CD4-positive, alpha-beta T cell (primary cell): ENCODE results near the gene HBM. TPM values are rescaled to one million over a fixed set of nuclear protein-coding genes. Genes with fewer than 3 reads are reported as not detected.

ENCODE experiments used
- ATAC-seq: fragments of 200-7000 bp; cut with Tn5 transposase; one replicate; pipeline ENCODE4 v1.10.0; 2022; ENCODE audit warnings: mild to moderate bottlenecking; ENCODE audit not compliant: poor library complexity
- CTCF ChIA-PET: fragments of 350-600 bp; sonication (Branson Sonifier 250); formaldehyde crosslinking; loops from one replicate; lab custom pipeline; 2021; ENCODE audit warnings: antibody characterized with exemption, inconsistent platforms; lab: Charles Lee
- POLR2A ChIA-PET: fragments of 350-600 bp; sonication (Branson Sonifier 250); formaldehyde crosslinking; loops from one replicate; lab custom pipeline; 2021; ENCODE audit warnings: antibody characterized with exemption, inconsistent platforms; lab: Charles Lee
- DNase-seq, 14 experiments: peaks; one replicate each; pipeline ENCODE4 v3.0.0-alpha.2; 2013 to 2020; ENCODE audit warnings: mixed read lengths in 2 of 14
- H3K27ac ChIP-seq, 2 donors: one replicate each; pipeline versions ENCODE4 v1.5.1 to v1.7.0; 2013; ENCODE audit warnings: low read length in 2 of 2, low read depth in 1 of 2, mild to moderate bottlenecking in 1 of 2
- H3K27me3 ChIP-seq, 2 experiments: 1 replicate in 1 of 2; 2 replicates in 1 of 2; pipeline versions ENCODE4 v1.6.1 to v1.7.0; 2013; ENCODE audit warnings: low read length in 2 of 2, control low read depth in 1 of 2, mild to moderate bottlenecking in 1 of 2, moderate library complexity in 1 of 2; ENCODE audit not compliant: insufficient read depth in 2 of 2, control insufficient read depth in 1 of 2
- H3K36me3 ChIP-seq: one replicate; pipeline ENCODE4 v1.6.1; 2013; ENCODE audit warnings: low read length, control low read depth; ENCODE audit not compliant: insufficient read depth
- H3K4me1 ChIP-seq: one replicate; pipeline ENCODE4 v1.6.1; 2013; ENCODE audit warnings: low read length, control low read depth; ENCODE audit not compliant: insufficient read depth
- H3K4me3 ChIP-seq: one replicate; pipeline ENCODE4 v1.5.1; 2013; ENCODE audit warnings: mild to moderate bottlenecking, low read length, moderate library complexity
- H3K9me3 ChIP-seq, 2 experiments: 1 replicate in 1 of 2; 2 replicates in 1 of 2; pipeline versions ENCODE4 v1.6.1 to v1.7.0; 2013; ENCODE audit warnings: low read length in 2 of 2, mild to moderate bottlenecking in 2 of 2, control low read depth in 1 of 2, moderate library complexity in 1 of 2; ENCODE audit not compliant: control insufficient read depth in 1 of 2, insufficient read depth in 1 of 2
- H3K27ac Mint-ChIP-seq: one replicate; pipeline ENCODE4 v1.8.0; 2020; ENCODE audit warnings: mixed read lengths
- H3K27me3 Mint-ChIP-seq: one replicate; pipeline ENCODE4 v1.8.0; 2021; ENCODE audit warnings: mixed read lengths
- H3K36me3 Mint-ChIP-seq: one replicate; pipeline ENCODE4 v1.8.0; 2021; ENCODE audit warnings: low read depth, mixed read lengths
- H3K4me1 Mint-ChIP-seq: one replicate; pipeline ENCODE4 v1.8.0; 2021; ENCODE audit warnings: low read depth, mixed read lengths
- H3K4me3 Mint-ChIP-seq: one replicate; pipeline ENCODE4 v1.8.0; 2020; ENCODE audit warnings: mild to moderate bottlenecking, mixed read lengths
- H3K9me3 Mint-ChIP-seq: one replicate; pipeline ENCODE4 v1.8.0; 2020; ENCODE audit warnings: mixed read lengths
- CTCF ChIP-seq: fragments of 200-600 bp; IDR thresholded peaks from one replicate; pipeline ENCODE4 v1.8.0; 2022; ENCODE audit warnings: antibody characterized with exemption, mild to moderate bottlenecking
- intact Hi-C, 2 experiments: fragments of 100-400 bp; cut with DNase I in 1 of 2; cut with micrococcal nuclease in 1 of 2; formaldehyde crosslinking; loops; one replicate each; pipeline versions ENCODE4 v1.15.1 to v1.9.0; 2023 to 2025; cut with DNase I, micrococcal nuclease
- total RNA-seq, 174 experiments: library from RNA in 2 of 174; stranded (reverse) in 2 of 174; gene quantifications; one replicate each; pipeline ENCODE4 v1.2.3 and lab custom pipeline; 2021 to 2026

The HBM gene
- total RNA-seq, 2 experiments from 2014 or later, result not detected

GRCh38 chr16:179211-180092, 13.7 kb downstream of the HBM start:
- no peak for TF ChIP-seq CTCF
- no peak for ATAC-seq
- ChIA-PET CTCF (interaction anchor here (1.4 to 2.5 kb wide), 2 partner anchors 72 to 114 kb away, joined by 8 to 16 read pairs; no protein-coding TSS in a partner anchor), POLR2A (no interaction called here)
- Mint-ChIP-seq H3K4me1 (peaks cover 12% of the 10 kb centered on the region), H3K36me3 (no peaks in the 10 kb centered on the region), H3K9me3 (no peaks in the 10 kb centered on the region), H3K27me3 (peaks cover 41% of the 10 kb centered on the region), H3K27ac (no peak overlapping the region), H3K4me3 (peak overlapping the region; percentile 54)
- H3K27me3 ChIP-seq, result peaks cover 40 to 47% of the 10 kb centered on the region in 2 experiments
- H3K4me3 ChIP-seq, result no peak overlapping the region
- no peak overlapping the region for H3K27ac ChIP-seq
- intact Hi-C loops, result no loop called here
- H3K36me3 ChIP-seq, result no peaks in the 10 kb centered on the region
- no peak for DNase-seq
- H3K9me3 ChIP-seq, result peaks cover 0 to 6% of the 10 kb centered on the region in 2 experiments
- peaks cover 25% of the 10 kb centered on the region for H3K4me1 ChIP-seq

- TF ChIP-seq CTCF, result no peak
- peak in 7 of 14 experiments; percentile 11 to 62 (median 46) for DNase-seq
- Histone ChIP-seq H3K27ac (no peak within 1 kb of the TSS), H3K36me3 (no peaks in the 10 kb centered on the region), H3K27me3 (peaks cover 33 to 41% of the 10 kb centered on the region in 2 experiments), H3K4me1 (peaks cover 25% of the 10 kb centered on the region), H3K9me3 (peaks cover 0 to 6% of the 10 kb centered on the region in 2 experiments), H3K4me3 (peak within 1 kb of the TSS; percentile 46)
- H3K36me3 Mint-ChIP-seq, result peaks cover 3% of the 10 kb centered on the region
- peaks cover 34% of the 10 kb centered on the region for H3K27me3 Mint-ChIP-seq
- POLR2A ChIA-PET, result interaction anchor here (0.6 kb wide), 1 partner anchor 245 kb away, joined by 3 read pairs; the partner anchor contains the start of gene RAB11FIP3
- no peaks in the 10 kb centered on the region for H3K9me3 Mint-ChIP-seq
- intact Hi-C loops, result no loop called here
- peaks cover 4% of the 10 kb centered on the region for H3K4me1 Mint-ChIP-seq
- CTCF ChIA-PET, result interaction anchor here (0.9 to 2.5 kb wide), 4 partner anchors 8 to 115 kb away, joined by 3 to 16 read pairs (median 7); no protein-coding TSS in a partner anchor
- H3K4me3 Mint-ChIP-seq, result peak within 1 kb of the TSS; percentile 54
- ATAC-seq, result no peak
- H3K27ac Mint-ChIP-seq, result no peak within 1 kb of the TSS
Observed at GRCh38 chr16:180101-180675, 14.4 kb downstream of the HBM start, which contains the start of gene HBQ1. HBQ1 (plus strand) TSS chr16:180459; CDS start chr16:180487, 28 bp downstream.
